HG03095 (cell line): ENCODE measurements around the gene LHFPL2.
"Not testable (repeated sequence)": the region's sequence is repeated elsewhere in the genome, so short reads cannot be mapped to it uniquely, and the experiment has no call there.

Experiments
- ATAC-seq: cut with Tn5 transposase; IDR thresholded peaks from one replicate; pipeline ENCODE4 v1.9.1; 2021; ENCODE audit warnings: moderate library complexity; ENCODE audit not compliant: unreplicated experiment

The LHFPL2 gene

DNA sequence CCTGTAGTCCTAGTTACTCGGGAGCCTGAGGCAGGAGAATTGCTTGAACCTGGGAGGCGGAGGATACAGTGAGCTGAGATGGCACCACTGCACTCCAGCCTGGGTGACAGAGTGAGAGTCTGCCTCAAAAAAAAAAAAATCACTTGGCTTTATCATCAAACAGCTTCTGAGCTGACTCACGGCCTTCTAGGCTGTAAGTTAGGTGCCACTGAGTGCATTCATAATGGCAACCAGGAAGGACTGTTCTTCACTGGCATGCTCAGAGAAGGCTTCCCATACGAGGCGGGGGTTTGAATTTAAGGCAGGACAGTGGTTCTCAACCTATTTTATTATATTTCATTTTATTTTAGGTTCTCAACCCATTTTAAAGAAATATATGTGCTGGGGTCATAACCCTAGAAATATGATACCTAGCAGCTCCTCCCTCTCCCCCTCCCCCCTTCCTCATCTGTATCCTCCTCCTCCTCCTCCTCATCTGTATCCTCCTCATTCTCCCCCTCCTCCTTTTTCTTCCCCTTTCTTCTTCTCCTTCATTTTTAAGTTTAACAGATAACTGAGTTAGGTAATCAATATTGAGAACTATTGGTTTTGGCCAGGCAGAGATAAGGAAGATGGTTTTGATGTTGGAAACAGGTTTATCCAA is 19.0 kb upstream of the LHFPL2 start:
- no peak for ATAC-seq

DNA sequence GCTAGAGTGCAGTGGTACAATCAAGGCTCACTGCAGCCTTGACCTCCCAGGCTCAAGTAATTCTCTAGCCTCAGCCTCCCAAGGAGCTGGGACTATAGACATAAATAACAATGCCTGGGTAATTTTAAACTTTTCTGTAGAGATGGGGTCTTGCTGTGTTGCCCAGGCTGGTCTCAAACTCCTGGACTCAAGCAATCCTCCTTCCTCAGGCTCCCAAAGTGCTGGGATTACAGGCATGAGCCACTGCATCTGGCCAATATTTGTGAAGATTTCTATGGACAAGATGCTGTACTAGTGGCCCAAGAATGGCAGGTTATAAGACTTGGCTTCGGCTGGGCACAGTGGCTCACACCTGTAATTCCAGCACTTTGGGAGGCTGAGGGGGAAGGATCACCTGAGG is 18.4 kb upstream of the LHFPL2 start:
- not testable (repeated sequence) for ATAC-seq

DNA sequence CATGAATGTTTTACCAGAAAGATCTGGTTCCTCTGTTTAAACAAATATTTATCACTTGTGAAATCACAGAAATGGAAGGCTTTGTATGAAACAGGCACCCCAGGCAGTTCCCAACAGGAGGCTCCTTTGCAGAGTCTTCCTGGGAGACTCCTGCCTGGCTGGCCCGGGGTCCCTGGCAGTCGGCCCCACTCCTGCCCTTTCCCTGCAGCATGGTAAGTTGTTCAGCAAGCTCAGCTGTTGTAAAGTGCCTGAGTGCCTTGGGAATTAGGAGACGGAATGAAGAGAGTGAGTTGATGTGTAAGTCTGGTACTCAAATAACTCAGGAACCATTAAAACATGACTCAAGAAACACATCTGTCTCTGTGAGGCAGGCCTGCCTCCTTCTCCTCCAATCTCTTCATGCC is 17.5 kb upstream of the LHFPL2 start:
- no peak for ATAC-seq

DNA sequence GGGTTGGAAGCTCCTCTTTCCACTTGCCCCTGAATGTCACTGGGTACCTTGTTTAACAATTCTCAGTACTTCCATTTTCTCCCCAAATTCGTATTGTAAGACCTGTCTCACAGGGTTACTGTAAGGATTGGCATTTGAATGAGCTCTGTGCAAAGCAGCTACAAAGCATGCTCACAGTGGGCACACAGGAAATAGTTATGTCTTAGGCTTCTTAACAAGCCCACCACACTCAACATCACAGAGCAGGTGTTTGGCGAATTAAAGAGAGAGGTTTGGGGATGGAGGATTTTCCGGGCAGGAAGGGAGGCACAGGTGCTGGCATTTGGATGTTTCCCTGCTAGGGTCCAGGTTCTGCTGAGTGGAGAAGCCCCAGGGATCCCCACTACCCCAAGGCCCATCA is 17.0 kb upstream of the LHFPL2 start:
- no peak for ATAC-seq

DNA sequence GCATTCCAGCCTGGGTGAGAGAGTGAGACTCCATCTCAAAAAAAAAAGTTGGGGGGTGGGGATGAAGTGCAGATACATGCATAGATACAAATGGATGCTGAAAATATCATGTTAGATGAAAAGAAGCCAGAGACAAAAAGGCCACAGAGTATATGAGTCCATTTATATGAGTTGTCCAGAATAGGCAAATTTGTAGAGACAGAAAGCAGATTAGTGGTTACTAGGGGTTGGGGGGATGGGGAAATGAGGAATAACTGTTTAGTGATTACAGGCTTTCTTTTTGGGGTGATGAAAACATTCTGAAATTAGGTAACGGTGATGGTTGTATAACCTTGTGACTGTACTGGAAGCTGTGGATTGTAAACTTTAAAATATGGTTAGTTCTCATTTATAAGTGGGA is 13.8 kb upstream of the LHFPL2 start:
- ATAC-seq: no peak

DNA sequence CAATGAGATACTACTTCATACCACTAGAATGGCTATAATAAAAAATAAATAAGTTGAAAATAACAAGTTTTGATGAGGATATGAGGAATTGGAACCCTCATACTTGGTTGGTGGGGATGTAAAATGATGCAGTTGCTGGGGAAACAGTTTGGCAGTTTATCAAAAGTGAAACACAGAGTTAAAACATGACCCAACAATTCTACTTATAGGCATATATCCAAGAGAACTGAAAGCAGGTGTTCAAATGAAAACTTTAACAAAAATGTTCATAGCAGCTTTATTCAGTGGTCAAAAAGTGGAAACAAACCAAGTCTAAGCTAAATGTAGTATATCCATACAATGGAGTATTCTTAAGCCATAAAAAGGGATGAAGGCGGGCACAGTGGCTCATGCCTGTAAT is 13.1 kb upstream of the LHFPL2 start:
- peak; percentile 71 for ATAC-seq

DNA sequence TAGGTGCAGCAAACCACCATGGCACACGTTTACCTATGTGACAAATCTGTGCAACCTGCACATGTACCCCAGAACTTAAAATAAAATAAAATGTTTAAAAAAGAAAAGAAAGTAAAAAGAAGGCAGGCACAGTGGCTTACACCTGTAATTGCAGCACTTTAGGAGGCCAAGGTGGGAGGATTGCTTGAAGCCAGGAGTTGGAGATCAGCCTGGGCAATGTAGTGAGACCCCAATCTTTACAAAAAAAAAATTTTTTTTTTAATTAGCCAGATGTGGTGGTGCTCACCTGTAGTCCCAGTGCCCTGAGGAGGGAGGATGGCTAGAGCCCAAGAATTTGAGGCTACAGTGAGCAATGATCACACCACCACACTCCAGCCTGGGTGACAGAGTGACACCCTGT is 12.5 kb upstream of the LHFPL2 start:
- no peak for ATAC-seq

DNA sequence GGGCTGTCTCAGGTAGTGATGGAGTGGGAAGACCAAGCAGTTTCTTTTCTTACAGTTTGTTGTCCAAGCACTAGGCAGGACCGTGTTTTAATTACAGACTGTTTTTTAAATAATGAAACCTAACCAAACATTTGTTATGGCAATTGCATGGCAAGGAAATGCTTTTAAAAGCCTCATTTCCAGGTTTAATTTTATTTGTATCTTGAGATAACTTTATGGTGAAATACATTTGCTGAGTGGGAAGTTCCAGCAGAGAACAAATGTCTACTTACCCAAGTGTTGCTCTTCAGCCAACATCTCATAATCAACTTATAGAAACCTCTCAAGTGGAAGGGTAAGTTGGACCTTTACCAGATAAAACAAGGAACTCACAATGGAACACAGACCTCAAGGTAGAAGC is 11.8 kb upstream of the LHFPL2 start:
- ATAC-seq: no peak

DNA sequence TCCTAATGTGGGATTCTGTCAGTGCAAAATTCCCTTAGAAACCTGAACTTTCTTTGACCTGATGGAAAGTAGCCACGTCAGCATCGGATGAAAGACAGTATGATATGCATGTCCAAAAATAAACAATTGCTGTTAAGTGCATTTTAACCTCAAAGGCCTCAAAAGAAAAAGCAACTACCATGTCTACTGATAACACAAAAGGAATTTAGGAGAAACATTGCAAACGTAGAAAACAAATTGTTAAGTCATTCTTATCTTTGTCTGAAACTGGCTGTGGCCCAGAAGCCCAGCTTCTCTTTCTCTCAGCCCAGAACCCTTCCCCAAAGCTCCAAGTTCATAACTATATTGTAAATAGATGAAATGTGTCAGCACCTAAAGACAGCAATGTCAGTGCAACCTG is 11.1 kb upstream of the LHFPL2 start:
- no peak for ATAC-seq

DNA sequence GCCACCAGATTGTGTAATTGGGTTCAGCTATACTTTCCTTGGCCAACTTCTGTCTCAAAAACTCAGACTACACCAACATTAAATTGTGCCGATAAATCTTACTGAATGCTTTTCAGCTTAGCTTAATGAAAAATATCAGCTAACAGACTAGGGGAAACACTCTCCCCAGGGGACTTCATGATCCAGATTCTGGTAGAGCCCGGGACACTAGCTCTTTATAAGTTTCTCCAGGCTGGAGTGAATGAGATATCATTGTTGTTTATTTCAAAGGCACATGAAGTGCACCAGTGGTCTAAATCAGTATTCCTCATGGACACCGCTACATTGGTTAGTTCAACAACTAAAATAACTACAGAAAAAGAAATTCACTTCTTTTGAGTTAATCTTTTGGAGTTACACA is 10.5 kb upstream of the LHFPL2 start:
- no peak for ATAC-seq

DNA sequence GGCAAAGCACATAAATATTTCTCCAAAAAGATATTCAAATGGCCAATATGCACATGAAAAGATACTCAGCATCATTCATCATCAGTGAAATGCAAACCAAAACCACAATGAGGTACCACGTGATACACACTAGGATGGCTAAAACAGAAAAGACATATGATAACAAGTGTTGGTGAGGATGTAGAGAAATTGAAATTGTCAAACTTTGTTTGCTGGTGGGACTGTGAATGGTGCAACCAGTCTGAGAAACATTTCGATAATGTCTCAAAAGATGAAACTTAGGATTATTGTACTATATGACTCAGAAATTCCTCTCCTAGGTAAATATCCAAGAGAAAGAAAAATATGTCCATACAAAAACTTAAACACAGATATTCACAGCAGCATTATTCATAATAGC is 8.6 kb upstream of the LHFPL2 start:
- no peak for ATAC-seq

DNA sequence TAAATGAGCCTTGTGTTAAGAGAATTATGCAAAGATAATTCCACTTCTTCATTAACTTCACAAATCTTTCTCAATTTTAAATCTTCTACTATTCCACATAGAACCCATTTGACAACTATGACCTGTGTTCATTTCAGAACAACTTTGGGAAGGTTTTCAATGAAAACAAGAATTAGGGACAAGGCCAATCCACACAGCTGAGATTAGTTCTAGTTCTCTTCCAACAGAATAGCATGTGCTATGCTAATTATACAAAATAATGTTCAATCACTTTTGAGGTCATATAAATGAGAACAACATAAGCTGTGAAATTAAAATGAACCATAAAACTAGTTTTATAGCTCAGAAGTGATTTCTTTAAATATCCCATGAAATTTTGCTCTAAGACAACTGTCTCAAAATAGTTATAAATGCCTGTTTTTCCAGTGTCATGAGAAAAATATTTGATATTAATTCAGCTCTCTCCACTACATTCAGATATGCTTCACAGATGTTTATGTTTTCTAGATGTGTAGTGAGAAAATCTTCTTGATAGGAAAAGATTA is 7.2 kb upstream of the LHFPL2 start:
- ATAC-seq: no peak

DNA sequence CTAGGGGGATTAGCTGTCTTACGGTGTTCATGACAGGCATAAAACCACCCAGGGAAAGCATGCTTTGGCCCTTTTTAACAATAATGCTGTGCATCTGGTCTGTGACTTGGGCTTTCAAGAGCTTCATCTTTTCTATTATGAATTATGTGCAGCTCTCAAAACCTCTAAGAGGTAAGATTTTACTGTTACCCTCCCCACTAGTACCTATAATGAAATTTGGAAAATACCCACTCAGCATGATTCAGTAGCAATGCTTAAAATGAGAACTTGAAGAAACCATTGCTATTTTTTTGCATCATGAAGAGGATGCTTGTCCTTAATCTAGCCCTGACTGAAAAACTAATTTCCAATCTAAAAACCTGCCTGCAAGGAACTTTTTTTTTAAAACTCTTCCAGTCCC is 5.8 kb upstream of the LHFPL2 start:
- ATAC-seq: no peak

DNA sequence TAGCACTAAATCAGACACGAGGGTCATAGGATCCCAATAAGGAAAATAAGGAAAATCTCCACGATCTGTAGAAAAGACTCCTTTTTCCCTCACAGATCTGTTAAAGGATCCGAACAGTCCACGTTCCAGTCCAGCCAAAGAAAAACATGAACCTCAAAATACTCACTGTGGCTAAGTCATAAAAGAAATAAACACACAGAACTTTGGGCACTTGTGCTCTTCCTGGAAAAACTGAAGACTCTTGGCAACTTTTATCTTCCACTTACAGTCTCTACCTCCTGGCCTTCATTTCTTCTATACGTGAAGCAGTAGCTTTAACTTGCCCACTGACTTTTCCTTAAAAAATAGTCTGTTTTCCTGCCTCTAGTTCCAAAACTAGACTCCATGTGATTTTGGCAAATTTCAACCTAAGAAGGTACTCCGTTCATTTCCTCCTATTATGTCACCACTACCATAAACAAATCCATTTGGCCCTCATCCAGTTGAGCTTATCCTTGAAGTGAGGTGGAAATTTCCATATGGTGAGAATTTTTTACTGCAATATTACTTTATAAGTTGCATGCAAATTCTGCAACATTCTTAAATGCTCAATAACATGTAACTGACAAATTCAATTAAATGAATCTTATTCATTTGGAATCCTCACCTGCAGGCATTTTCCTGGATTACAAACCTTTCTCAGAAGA is 5.3 kb upstream of the LHFPL2 start:
- ATAC-seq: no peak

DNA sequence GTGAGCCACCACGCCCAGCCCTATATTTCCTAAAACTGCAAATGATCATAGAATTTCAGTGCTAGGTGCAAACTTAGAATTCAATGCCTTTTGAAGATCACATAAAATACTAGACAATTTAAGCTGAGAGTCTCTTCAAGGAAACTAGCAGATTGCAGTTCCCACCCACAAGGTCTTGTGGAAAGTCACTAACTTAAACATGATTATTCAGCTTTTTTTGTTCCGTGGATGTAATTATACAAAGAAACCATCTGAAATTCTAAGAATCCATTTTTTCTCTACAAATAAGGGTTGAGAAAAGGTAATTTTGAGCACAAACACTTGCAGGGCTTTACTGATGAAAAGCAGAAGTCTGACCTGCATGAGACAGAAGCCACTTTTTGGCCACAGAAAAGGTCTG is 4.5 kb upstream of the LHFPL2 start:
- ATAC-seq: no peak

DNA sequence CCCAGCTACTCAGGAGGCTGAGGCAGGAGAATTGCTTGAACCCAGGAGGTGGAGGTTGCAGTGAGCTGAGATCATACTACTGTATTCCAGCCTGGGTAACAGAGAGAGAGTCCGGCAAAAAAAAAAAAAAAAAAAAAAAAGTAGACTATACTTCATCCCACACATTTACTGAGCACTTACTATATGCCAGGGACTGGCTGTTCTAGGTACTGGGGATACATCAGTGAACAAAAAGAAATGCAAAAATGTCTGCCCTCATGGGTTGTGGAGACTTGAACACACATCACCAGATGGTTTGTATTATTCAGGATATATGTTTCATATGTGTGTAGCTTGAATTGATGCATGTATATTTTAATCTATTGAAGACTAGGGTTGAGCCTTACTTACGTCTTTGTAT is 2.9 kb upstream of the LHFPL2 start:
- no peak for ATAC-seq

DNA sequence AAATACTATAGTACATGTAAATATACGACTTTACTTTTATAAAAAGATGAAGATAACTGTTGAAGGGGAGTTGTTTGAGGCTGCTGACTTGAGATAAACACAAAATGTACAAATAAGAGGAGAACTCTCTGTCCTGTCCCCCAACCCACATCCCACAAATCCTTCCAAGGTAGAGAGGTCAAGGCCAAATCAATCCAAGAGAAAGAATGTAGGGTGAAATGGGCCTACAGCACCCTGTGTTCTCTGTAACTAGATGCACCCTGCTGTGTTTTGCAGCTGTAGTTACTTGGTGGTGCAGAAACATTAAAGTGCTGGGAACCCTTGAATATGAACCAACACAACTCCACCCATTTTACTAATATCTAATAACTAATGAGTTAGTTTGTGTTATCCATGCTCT is 2.0 kb upstream of the LHFPL2 start:
- no peak for ATAC-seq

DNA sequence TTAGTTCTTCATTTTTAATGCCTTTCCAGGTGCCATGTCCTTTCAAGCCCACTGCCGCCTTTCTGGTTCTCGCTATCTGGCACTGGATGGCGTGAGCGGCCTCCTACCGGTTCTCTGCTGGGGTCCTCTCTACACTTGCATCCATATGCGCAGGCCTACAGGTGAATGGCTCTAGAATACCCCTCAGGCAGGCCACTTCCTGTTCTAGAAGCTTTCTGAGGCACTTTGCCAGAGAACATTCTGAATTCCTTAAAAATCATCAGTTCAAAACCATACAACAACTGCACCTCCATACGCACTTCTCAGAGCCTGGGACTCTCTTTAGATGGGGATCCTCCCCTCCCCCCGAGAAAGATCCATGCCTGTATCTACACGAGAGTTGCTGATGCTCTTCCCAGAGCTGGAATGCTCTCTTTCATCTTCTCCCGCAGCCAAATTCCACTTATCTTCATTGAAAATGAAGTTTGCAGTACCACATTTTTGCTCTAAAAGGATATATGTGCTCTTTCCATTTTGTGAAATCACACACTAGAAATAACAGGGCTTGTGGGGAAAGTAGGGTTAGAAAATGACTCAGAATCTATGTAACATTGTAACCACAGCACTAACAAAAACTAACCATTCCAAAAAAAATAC is 1.4 kb upstream of the LHFPL2 start:
- no peak for ATAC-seq

DNA sequence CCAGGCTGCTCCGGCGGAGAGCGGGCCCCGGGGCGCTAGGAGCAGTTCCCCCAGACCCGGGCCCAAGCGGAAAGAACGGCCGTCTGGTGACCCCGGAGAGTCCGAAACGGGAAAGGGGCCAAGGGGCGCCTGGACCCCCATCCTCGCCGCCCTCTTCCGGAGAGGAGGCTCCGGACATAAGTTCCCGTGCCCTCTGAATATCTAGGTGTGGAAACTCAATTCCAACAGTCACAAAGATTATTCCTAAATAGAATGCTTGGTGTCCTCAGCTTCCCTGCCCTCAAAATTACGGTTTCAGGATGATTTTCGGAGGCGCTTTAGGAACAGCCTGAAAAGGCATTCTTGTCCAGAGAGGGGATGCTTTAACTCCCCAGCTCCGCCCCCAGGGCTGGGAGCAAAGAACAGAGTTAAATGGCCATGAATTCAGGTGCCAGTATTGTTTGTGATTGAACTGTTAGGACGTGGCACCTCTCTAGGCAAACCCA is 681 bp upstream of the LHFPL2 start:
- peak; percentile 27 for ATAC-seq

DNA sequence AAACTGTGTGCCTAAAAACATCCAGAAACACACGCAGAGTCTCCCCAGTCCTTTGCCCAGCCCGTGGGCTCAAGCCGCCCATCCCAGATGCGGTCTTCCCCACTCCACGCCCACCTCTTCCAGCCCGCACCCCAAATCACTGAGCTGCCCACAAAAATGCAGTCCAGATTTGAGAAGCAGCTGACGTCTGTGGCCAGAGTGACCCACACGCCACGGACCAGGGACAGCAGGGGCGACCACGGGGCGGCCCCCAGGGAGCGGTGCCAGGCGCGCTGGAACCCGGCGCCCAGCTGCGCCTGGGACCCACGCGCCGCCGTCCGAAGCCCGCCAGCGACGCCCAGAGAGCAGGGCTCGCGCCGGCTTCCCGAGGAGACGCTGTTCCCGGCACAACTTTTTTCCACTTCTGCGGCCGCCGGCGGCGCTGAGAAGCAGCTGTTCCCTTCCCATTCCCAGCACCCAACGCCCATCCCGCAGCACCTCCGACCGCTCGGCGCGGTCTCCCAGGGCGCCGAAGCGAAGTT is 674 bp downstream of the LHFPL2 start:
- ATAC-seq: peak; percentile 29

DNA sequence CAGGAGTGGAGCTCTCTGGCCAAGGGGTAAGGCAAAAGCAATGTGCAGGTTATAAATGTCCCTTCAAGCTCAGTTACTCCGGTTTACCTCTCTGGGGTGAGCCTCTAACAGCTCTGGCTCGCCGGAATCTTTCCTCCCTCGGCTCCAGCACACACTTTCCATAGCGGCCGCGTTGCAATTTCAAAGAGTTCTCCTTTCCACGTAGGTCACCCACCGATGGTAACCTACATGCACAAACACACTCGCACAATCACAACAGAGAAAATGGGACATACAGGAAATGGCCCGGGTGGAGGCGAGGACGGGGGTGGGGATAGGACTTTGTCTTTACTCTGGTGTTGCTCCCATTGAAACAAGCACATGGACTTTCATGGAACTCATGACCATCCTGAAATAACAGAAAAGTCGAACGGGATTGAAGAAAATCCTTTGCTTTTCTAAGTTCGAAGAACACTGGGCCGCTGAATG is 1.2 kb downstream of the LHFPL2 start:
- no peak for ATAC-seq
